ENCODE measurements around the gene LRP5.
A peak's percentile ranks its signal among the peaks of the same experiment; 100 is the strongest.

LRP5 gene

DNA sequence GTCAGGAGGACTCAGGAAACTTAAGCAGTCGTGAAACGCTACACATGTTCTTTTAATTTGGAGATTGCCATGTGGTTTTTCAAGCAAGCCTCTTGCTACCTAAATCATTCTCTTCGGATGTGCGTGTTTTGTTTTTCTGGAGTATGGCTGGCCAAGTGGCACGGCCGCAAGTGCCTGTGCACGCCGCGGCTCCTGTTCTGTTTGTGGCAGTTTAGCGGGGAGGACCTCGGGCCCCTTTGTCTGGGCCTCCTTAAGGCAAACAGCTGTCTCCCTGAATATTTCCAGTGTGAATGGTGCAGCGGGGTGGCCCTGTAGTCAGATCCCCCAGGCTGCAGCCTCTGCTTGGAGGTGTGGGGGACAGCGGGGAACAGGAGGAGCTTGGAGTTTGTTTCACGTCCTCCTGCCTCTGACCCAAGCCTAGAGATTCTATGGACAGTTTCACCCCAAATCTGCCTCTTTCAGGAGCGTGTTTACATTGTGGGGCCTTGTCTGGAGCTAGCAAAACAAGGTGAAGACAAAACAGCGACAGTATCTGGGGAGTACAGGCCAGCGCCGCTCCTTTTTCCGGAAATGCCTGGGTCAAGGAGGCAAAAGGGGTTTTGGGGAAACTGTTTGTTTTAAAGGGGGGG lies 1.3 kb downstream of the LRP5 start:
- H3K4me3 ChIP-seq (IDR thresholded peaks at IDR 0.05; ENCODE audit: insufficient read depth, low read depth, low read length): no peak overlapping the region
- H2AFZ ChIP-seq (ENCODE audit: low read depth): peak overlapping the region; percentile 85
- H3K4me1 ChIP-seq (ENCODE audit: low read depth, poor library complexity, severe bottlenecking): peaks cover 22% of the 10 kb centered on the region
- TF ChIP-seq, protein P1, sequence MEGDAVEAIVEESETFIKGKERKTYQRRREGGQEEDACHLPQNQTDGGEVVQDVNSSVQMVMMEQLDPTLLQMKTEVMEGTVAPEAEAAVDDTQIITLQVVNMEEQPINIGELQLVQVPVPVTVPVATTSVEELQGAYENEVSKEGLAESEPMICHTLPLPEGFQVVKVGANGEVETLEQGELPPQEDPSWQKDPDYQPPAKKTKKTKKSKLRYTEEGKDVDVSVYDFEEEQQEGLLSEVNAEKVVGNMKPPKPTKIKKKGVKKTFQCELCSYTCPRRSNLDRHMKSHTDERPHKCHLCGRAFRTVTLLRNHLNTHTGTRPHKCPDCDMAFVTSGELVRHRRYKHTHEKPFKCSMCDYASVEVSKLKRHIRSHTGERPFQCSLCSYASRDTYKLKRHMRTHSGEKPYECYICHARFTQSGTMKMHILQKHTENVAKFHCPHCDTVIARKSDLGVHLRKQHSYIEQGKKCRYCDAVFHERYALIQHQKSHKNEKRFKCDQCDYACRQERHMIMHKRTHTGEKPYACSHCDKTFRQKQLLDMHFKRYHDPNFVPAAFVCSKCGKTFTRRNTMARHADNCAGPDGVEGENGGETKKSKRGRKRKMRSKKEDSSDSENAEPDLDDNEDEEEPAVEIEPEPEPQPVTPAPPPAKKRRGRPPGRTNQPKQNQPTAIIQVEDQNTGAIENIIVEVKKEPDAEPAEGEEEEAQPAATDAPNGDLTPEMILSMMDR (conservative IDR thresholded peaks at IDR 0.05; ENCODE audit: low read depth, low read length): no peak
- no peaks in the 10 kb centered on the region for H3K27me3 ChIP-seq (ENCODE audit: insufficient read depth, low read depth)
- H3K79me2 ChIP-seq (ENCODE audit: insufficient read depth, low read depth): no peaks in the 10 kb centered on the region; the same call in 1 of the 2 replicates
- H3K27ac ChIP-seq: no peak overlapping the region
- peak overlapping the region; percentile 80; the same call in 1 of the 2 replicates for H3K9ac ChIP-seq
- peak overlapping the region; percentile 94 for H3K4me2 ChIP-seq
- no peaks in the 10 kb centered on the region for H4K20me1 ChIP-seq (ENCODE audit: insufficient read depth)
- H3K36me3 ChIP-seq (ENCODE audit: insufficient read depth): no peaks in the 10 kb centered on the region

GRCh38 chr11:68314203-68315170 lies 2.1 kb downstream of the LRP5 start:
- Histone ChIP-seq H4K20me1 (ENCODE audit: insufficient read depth) (no peaks in the 10 kb centered on the region), H3K4me1 (ENCODE audit: low read depth, poor library complexity, severe bottlenecking) (peaks cover 22% of the 10 kb centered on the region), H2AFZ (ENCODE audit: low read depth) (no peak overlapping the region), H3K27me3 (ENCODE audit: insufficient read depth, low read depth) (no peaks in the 10 kb centered on the region), H3K4me2 (peak overlapping the region; percentile 94), H3K9ac (peak overlapping the region; percentile 80; the same call in 1 of the 2 replicates), H3K27ac (no peak overlapping the region), H3K4me3 (IDR thresholded peaks at IDR 0.05; ENCODE audit: insufficient read depth, low read depth, low read length) (no peak overlapping the region), H3K36me3 (ENCODE audit: insufficient read depth) (no peaks in the 10 kb centered on the region), H3K79me2 (ENCODE audit: insufficient read depth, low read depth) (no peaks in the 10 kb centered on the region; the same call in 1 of the 2 replicates)
- TF ChIP-seq, protein P1 (conservative IDR thresholded peaks at IDR 0.05; ENCODE audit: low read depth, low read length): no peak

DNA sequence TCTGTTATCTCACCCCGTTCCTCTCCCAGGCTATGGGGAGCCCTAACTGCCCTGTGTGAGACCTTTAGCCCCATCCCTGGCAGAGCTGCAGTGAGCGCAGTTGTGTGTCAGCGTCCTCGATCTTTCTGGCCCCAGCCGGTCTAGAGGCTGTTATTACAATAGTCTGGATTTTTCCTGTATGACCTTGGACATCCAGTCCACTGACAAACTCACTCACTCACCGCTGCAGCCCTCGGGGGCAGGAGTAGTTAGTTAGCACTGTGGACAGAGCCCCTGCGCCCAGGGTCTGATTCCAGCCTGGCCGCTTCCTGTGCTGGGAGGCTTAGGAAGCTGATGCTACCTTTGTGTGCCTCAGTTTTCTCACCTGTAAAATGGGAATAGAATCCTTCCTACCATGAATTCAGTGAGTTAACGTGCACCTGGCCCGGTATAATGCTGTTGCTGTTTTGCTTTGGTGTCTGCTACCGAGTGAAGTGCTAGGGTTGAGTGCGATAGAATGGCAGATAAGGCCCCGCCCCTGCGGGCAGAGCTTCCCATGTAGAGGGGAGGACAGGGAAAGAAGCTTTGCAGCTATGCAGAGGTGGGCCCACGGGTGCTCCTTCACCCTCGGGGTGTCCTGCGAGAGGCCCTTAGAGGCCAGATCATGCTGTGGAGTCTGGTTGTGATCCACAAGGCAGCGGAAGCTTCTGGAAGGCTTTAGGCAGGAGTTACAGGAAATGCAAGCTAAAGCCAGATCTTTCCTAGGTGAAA lies 3.0 kb downstream of the LRP5 start:
- Histone ChIP-seq H3K27me3 (ENCODE audit: insufficient read depth, low read depth) (no peaks in the 10 kb centered on the region), H3K4me3 (IDR thresholded peaks at IDR 0.05; ENCODE audit: insufficient read depth, low read depth, low read length) (no peak overlapping the region), H2AFZ (ENCODE audit: low read depth) (no peak overlapping the region), H3K9ac (no peak overlapping the region), H3K36me3 (ENCODE audit: insufficient read depth) (no peaks in the 10 kb centered on the region), H4K20me1 (ENCODE audit: insufficient read depth) (no peaks in the 10 kb centered on the region), H3K27ac (no peak overlapping the region), H3K79me2 (ENCODE audit: insufficient read depth, low read depth) (no peaks in the 10 kb centered on the region; the same call in 1 of the 2 replicates), H3K4me2 (no peak overlapping the region; the same call in 1 of the 2 replicates), H3K4me1 (ENCODE audit: low read depth, poor library complexity, severe bottlenecking) (peaks cover 22% of the 10 kb centered on the region)
- TF ChIP-seq, protein P1 (conservative IDR thresholded peaks at IDR 0.05; ENCODE audit: low read depth, low read length): no peak

DNA sequence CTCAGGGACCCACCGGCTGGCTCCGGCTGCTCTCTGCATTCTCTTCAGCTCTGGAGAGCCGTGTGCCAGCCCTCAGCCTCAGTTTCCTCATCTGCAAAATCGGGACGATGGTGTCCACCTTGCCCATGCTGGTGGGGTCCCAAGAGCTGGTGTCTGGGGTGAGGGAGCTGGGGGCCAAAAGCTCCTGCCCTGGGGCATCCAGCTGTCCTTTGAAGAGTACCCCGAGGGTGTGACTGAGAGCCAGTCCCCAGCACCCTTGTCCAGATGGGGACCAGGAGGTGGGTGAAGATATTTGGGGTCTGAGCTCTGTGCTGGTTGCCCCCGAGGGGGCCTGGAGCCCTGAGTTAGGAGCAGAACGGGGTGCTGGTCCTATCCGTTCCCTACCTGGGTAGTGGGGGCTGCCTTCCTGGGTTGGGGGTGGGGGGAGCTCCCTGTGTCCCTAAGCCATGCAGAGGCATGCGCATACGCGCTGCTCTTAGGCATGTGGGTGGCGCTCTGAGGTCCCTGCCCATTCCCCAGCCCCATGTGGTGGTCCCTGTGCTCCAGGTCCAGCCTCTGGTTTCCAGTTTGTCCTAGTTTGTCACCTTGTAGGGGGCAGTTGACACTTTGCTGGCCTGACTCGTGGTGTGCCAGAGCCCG lies 4.9 kb downstream of the LRP5 start:
- Histone ChIP-seq H3K36me3 (ENCODE audit: insufficient read depth) (no peaks in the 10 kb centered on the region), H3K9ac (no peak overlapping the region), H2AFZ (ENCODE audit: low read depth) (no peak overlapping the region), H3K27me3 (ENCODE audit: insufficient read depth, low read depth) (no peaks in the 10 kb centered on the region), H4K20me1 (ENCODE audit: insufficient read depth) (no peaks in the 10 kb centered on the region), H3K4me2 (no peak overlapping the region), H3K79me2 (ENCODE audit: insufficient read depth, low read depth) (no peaks in the 10 kb centered on the region; the same call in 1 of the 2 replicates), H3K27ac (no peak overlapping the region), H3K4me3 (IDR thresholded peaks at IDR 0.05; ENCODE audit: insufficient read depth, low read depth, low read length) (no peak overlapping the region), H3K4me1 (ENCODE audit: low read depth, poor library complexity, severe bottlenecking) (peaks cover 10% of the 10 kb centered on the region)
- TF ChIP-seq, protein P1 (conservative IDR thresholded peaks at IDR 0.05; ENCODE audit: low read depth, low read length): no peak

Measured in KMS-11 (cell line).